Kidney (tissue), 14 donors: ENCODE data around the gene GRIA3. TPM values are rescaled to one million over a fixed set of nuclear protein-coding genes. Genes with fewer than 3 reads are reported as not detected.

Experiments
- DNase-seq, 5 donors: peaks; one replicate each; pipeline ENCODE4 v3.0.0-alpha.2; 2013 to 2020
- FAIRE-seq: peaks from 2 replicates; lab custom pipeline; 2012; peaks lifted over from hg19 to GRCh38; lab: Jason Lieb, UNC
- H3K27ac ChIP-seq, 2 donors: one replicate each; pipeline ENCODE4 v1.7.0; 2013; ENCODE audit warnings: low read depth in 2 of 2, low read length in 2 of 2, inconsistent platforms in 1 of 2
- H3K27me3 ChIP-seq: one replicate; pipeline ENCODE4 v1.7.1; 2013; ENCODE audit warnings: low read length, inconsistent platforms; ENCODE audit not compliant: control insufficient read depth, insufficient read depth
- H3K36me3 ChIP-seq, 3 donors: one replicate each; pipeline versions ENCODE4 v1.7.0 to v1.7.1; 2013; ENCODE audit warnings: low read length in 3 of 3, control low read depth in 1 of 3, inconsistent platforms in 1 of 3; ENCODE audit not compliant: insufficient read depth in 3 of 3, control insufficient read depth in 2 of 3
- H3K4me1 ChIP-seq, 3 donors: one replicate each; pipeline versions ENCODE4 v1.7.0 to v1.7.1; 2013; ENCODE audit warnings: low read length in 3 of 3, inconsistent platforms in 1 of 3, low read depth in 1 of 3; ENCODE audit not compliant: control insufficient read depth in 2 of 3, insufficient read depth in 2 of 3
- H3K4me3 ChIP-seq, 3 donors: one replicate each; pipeline versions ENCODE4 v1.7.0 to v1.8.1; 2013; ENCODE audit warnings: low read length in 3 of 3, control low read depth in 1 of 3, inconsistent platforms in 1 of 3
- H3K9ac ChIP-seq, 3 donors: one replicate each; pipeline versions ENCODE4 v1.7.0 to v1.7.1; 2013; ENCODE audit warnings: low read length in 3 of 3, control low read depth in 1 of 3, inconsistent platforms in 1 of 3
- H3K9me3 ChIP-seq, 3 donors: one replicate each; pipeline versions ENCODE4 v1.7.0 to v1.7.1; 2013; ENCODE audit warnings: low read length in 3 of 3, control low read depth in 1 of 3, inconsistent platforms in 1 of 3; ENCODE audit not compliant: control insufficient read depth in 2 of 3, insufficient read depth in 1 of 3
- intact Hi-C: fragments of 100-400 bp; cut with DNase I; formaldehyde crosslinking; loops from one replicate; pipeline ENCODE4 v1.11.1; 2022
- polyA plus RNA-seq: library from polyadenylated mRNA; stranded (reverse); fragments of 350-450 nt; fragmentation: Illumina TruSeq; extraction: RNeasy Lipid Tissue Mini Kit (QIAGEN cat#74804); gene quantifications from one replicate; pipeline ENCODE4 v1.2.3, GENCODE V29; 2014; ENCODE audit warnings: low read depth, low replicate concordance; ENCODE audit not compliant: insufficient read depth
- total RNA-seq: library from RNA; stranded (reverse); fragmentation: NEBNext Ultra II Directional; extraction: Animal tissue kit (Norgen Biotek cat#: 25700); gene quantifications from one replicate; pipeline ENCODE4 v1.2.1, GENCODE V29; 2021
- TF ChIP-seq, protein P1 (sequence below): IDR thresholded peaks from 3 replicates; pipeline ENCODE4 v1.5.1; 2012; ENCODE audit warnings: mild to moderate bottlenecking, moderate library complexity, borderline replicate concordance; ENCODE audit not compliant: insufficient read depth; ENCODE audit errors: extremely low read depth
- donor health status: control.
- donor health status: control.
- donor health status: control.
- donor health status: control.
- donor health status: control.
- donor health status: DM: yes; HTN: yes; CAD: no.
- donor health status: Normal renal cell carcinoma (clear cell type).

GRIA3 gene
- total and polyA plus RNA-seq, 2 donors from 2014 or later, result 1.4 to 5.8 TPM

DNA sequence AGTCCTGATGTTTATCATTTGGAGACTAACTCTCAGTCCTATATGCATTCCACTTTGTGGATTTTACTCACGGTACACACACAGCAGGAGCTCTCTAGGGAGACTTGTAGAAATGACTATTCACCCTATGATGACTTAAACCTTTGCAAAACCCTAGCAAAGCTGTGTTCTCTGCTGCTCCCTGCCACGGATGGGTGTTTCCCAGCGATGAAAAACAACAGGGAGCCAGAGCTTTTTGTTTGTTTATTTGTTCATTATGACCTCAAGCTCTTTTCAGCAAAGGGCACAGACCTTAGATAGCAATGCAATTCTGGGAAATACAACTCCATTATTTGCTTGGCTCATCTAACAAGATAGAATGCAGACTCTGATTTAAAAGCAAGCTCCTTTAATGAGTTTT, 156.6 kb downstream of the GRIA3 start:
- intact Hi-C loops, result no loop called here
- H3K27ac ChIP-seq, result no peak overlapping the region
- TF ChIP-seq, protein P1, sequence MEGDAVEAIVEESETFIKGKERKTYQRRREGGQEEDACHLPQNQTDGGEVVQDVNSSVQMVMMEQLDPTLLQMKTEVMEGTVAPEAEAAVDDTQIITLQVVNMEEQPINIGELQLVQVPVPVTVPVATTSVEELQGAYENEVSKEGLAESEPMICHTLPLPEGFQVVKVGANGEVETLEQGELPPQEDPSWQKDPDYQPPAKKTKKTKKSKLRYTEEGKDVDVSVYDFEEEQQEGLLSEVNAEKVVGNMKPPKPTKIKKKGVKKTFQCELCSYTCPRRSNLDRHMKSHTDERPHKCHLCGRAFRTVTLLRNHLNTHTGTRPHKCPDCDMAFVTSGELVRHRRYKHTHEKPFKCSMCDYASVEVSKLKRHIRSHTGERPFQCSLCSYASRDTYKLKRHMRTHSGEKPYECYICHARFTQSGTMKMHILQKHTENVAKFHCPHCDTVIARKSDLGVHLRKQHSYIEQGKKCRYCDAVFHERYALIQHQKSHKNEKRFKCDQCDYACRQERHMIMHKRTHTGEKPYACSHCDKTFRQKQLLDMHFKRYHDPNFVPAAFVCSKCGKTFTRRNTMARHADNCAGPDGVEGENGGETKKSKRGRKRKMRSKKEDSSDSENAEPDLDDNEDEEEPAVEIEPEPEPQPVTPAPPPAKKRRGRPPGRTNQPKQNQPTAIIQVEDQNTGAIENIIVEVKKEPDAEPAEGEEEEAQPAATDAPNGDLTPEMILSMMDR, result no peak
- no peaks in the 10 kb centered on the region for H3K36me3 ChIP-seq
- FAIRE-seq (no peak), DNase-seq (peak in 1 of 5 donors; percentile 7)
- no peak overlapping the region for H3K4me3 ChIP-seq
- no peak overlapping the region for H3K9ac ChIP-seq
- H3K4me1 ChIP-seq, result no peaks in the 10 kb centered on the region
- H3K27me3 ChIP-seq, result no peaks in the 10 kb centered on the region
- H3K9me3 ChIP-seq, result no peaks in the 10 kb centered on the region

DNA sequence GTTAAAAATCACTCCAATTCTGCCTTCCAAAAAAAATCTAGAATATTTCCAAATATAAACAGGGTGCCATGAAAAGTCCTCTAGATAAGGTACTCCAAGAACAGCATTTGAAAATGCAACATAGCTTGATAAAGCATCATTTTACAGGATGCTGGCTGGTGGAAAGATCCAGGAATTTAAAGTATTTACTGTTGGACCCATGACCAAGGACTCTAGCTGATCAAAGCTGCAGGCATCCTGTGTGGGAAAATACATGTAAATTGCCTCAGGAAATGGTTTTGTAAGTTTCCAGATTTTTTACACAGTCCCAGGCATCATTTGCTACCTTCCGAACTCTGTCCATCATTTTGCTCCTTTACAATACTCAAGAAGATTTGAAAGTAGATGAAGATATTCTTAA, 164.4 kb downstream of the GRIA3 start:
- H3K27me3 ChIP-seq, result no peaks in the 10 kb centered on the region
- no peak for FAIRE-seq
- no peak overlapping the region for H3K9ac ChIP-seq
- H3K9me3 ChIP-seq, result no peaks in the 10 kb centered on the region
- no peaks in the 10 kb centered on the region for H3K4me1 ChIP-seq
- no peak for DNase-seq
- TF ChIP-seq, protein P1, result no peak
- intact Hi-C loops, result no loop called here
- no peaks in the 10 kb centered on the region for H3K36me3 ChIP-seq
- no peak overlapping the region for H3K27ac ChIP-seq
- no peak overlapping the region for H3K4me3 ChIP-seq

DNA sequence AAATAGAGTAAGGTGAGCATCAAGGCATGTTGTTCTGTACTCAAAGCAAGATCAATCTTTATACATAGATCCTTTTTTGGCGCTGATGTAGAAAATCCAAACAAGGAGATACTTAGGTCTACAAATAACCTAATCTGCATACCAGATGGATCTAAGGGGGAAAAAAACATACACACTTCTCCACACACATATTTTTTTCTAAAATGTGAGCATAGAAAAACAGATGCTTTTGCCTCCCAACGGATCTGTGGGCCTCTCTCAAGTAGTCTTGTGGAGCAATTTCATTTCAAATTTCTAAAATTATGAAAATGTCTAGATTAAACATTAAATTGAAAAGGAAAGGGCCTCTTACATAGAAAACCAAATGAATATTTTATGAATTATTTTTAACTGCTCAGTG, 166.1 kb downstream of the GRIA3 start:
- TF ChIP-seq, protein P1, result no peak
- intact Hi-C loops, result no loop called here
- H3K4me1 ChIP-seq, result no peaks in the 10 kb centered on the region
- DNase-seq (no peak), FAIRE-seq (no peak)
- H3K4me3 ChIP-seq, result no peak overlapping the region
- no peak overlapping the region for H3K27ac ChIP-seq
- no peak overlapping the region for H3K9ac ChIP-seq
- no peaks in the 10 kb centered on the region for H3K36me3 ChIP-seq
- H3K9me3 ChIP-seq, result no peaks in the 10 kb centered on the region
- no peaks in the 10 kb centered on the region for H3K27me3 ChIP-seq

DNA sequence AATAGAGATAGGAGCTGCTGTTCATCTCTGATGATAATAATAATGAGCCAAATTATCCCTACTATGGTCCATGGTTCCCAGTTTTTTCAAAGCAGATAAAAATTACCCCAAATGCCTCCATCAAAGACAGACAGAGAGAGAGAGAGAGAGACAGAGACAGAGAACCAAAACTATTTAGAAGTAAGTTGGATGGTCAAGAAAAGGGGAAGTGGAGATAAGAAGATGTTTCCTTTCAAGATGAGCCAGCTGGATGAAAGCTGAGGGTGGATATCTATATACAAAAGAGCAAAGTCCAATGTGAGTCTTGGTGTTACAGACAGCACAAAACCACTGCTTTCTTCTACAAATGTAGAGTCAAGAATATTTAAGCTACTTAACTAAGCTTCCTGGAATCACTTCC, 173.9 kb downstream of the GRIA3 start:
- Histone ChIP-seq H3K4me3 (no peak overlapping the region), H3K36me3 (no peaks in the 10 kb centered on the region), H3K27me3 (no peaks in the 10 kb centered on the region), H3K9me3 (no peaks in the 10 kb centered on the region), H3K9ac (no peak overlapping the region), H3K4me1 (no peaks in the 10 kb centered on the region), H3K27ac (no peak overlapping the region)
- intact Hi-C loops, result no loop called here
- TF ChIP-seq, protein P1, result no peak
- FAIRE-seq (no peak), DNase-seq (no peak)
